NCI-H748 treated with DMSO at 0.1 percent for 48 hours (cell line): ENCODE data around the gene ASB13.
"Not testable (repeated sequence)": the region's sequence is repeated elsewhere in the genome, so short reads cannot be mapped to it uniquely, and the experiment has no call there.

ENCODE experiments used
- DNase-seq: peaks from one replicate; lab custom pipeline; 2025; lab: John Stamatoyannopoulos, UW

ASB13 gene

DNA sequence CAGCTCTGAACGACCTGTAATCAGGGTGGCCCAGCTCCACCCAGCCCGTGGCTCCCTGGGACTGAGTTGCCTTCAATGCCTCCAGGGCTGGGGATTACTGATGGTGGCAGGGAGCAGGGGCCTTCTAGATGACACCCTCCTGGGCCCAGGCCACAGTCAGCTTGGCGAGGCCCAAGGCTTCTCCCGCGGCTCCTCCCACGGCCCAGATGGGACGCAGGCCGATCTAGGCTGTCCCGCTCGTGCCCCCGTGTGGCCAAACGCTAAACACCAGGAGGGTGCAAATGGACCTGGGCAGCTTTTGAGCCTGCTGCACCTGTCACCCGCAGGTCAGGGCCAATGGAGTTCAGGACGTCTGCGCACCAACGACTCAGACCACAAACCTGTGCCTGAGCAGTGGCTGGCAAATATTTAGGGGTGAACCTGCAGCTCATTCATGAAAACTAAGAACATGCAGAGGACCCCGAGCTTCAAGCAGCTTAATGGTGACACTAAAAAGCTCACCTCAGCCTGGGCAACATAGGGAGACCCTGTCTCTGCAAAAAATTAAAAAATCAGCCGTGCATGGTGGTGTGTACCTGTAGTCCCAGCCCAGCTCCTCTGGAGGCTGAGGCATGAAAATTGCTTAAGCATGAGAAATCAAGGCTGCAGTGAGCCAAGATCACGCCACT is 43.2 kb downstream of the ASB13 start:
- peak; percentile 24 for DNase-seq

DNA sequence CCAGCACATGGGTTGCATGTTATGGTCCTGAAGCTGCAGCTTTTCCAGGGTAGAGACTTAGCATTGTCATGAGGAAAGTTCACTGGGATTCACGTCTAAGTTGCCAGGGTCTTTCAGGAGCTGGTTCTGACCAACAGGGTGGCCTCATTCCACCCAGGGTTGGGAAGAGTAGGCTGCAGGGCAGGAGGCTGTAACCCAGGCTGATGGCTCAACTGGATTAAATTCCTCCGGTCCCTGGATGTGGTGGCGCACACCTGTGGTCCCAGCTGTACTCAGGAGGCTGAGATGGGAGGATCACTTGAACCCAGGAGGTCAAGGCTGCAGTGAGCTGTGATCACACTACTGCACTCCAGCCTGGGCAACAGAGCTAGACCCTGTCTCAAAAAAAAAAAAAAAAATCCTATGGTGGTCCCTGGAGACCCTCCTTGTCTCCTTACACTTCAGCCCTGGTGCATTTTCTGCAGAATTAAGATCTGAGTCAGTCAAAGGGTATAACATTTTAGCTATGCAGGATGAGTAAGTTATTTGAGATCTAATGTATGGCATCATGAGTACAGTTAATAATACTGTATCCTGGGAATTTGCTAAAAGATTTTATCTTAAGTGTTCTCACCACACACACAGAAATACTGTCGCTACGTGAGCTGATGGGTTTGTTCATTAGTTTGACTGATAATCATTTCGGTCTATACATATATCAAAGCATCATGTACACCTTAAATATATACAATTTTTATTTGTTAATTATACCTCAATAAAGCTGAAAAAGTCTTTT is 44.0 kb downstream of the ASB13 start:
- no peak for DNase-seq

DNA sequence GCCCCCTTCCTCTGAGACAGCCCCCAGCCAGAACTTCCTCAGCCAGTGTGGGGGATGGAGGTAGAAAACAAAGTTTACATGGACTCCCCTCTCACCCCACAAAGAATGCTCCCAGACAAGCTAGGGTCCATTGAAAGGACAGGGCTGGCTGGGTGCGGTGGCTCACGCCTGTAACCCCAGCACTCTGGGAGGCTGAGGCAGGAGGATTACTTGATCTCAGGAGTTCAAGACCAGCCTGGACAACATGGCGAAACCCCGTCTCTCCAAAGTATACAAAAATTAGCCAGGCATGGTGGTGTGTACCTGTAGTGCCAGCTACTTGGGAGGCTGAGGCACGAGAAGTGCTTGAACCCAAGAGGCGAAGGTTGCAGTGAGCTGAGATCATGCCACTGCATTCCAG is 45.0 kb downstream of the ASB13 start:
- DNase-seq: not testable (repeated sequence)

DNA sequence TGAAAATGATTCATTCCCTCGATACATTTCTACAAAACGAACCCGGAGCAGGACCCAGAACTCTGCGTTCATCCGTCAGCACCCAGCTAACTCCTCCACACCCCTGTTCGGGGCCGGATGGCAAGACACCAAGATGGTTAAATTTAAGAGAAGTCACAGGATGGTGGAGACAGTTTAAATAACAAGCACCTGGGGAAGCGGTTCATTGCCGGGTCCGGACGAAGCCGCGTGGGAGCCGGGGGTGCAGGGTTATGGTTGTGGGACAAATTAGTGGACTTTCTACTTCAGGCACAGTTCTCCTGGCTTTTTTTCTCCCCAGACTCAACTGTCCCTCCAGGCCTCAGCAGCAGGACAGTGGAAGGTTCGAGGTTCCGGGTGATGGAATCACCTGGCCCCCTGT is 45.4 kb downstream of the ASB13 start:
- DNase-seq: no peak

DNA sequence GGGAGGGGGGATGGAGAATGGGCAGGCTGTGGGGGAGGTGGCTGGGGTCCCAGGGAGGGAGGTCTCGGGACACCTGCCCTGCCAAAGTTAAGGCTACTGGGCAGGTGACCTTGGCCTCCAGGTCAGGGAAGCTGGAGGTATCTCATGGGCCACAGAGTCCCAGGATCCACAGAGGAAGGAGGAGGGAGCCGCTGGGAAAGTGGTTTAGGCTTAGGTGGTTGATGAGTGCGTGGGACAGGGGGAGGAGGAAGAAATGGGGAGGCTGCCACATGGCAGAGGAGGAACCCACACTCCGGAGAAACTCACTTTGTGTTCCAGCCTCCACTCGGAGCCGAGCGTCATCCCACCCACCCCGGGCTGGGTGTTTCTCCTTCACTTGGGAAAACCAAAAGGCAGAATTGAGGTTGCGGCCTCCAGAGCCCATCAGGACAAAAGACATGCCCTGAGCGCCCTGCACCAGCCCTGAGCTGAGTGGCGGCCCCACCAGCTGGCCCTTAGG is 46.1 kb downstream of the ASB13 start:
- no peak for DNase-seq

DNA sequence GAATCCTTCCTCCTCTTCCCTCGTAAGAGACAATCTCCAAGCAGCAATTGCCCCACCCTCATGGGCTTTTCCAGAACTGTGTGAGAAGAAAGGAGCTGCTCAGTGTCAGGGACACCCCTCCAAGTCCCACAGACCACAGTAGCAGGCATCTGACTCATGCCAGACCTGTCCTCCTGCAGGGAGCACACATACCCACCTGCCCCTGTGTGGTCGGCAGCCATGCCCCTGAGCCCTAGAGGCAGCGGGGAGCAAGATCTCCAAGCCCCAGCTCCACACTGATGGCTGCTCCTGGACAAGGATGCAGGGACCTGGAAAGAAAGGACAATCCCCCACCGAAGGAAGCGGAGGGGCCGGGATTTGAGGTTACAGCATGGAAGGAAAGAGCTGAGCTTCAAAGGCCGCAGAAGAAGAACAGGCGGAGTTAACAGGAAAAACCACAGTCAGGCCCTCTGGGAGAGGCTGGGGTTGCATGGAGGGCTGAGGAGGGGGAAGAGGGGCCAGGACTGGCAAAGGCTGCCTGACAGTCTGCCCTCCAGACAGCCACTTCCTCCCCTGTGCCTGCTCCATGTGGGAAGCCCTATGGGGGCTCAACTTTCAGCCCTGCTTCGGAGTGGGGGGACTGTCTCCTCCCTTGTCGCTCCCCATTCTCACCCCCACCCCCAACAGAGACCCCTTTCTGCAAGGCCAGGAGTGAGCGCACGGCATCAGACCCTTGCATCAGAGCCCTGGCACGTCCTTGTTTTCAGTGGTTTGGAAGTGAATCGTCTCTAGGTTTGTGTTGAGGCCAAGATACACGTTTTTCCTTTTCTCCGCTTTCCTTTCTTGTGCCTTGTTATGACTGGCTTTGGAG is 46.8 kb downstream of the ASB13 start:
- DNase-seq: no peak

DNA sequence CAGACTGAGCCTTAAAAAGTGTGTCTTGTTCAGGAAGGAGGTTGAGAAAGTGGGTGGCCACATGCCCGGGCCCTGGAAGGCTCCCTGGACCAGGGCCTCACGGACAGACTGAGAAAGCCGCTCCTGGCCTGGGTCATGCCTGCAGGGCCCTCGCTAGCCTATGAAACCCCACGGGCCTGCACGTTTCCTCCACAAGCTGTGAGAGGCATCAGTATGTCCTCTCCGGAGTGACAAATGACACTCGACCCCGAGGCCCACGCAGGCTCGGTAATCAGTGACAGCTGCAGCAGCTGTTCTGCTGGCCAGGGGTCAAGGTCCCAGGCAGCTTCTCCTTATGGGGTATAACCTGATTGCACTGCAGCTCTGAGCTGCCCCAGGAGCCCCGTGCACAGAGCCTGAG is 47.6 kb downstream of the ASB13 start:
- no peak for DNase-seq

DNA sequence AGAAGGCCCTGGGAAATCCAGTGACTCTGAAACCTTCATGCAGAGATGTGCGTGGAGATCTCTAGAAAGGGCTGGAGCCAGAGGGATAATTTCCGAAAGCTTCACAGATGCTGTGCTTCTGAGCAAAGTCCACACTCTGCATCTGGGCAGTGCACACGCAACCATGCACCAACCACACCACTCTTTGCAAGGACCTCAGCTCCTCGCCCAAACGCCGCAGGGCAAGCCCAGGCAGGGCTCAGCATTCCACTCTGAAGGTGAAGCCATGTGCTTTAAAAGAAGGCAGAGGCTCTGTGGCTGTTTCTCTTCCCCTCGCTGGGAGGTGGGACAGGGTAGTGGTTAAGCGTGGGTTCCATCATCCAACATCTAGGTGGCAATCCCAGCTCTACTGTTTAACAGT is 48.4 kb downstream of the ASB13 start:
- DNase-seq: no peak

DNA sequence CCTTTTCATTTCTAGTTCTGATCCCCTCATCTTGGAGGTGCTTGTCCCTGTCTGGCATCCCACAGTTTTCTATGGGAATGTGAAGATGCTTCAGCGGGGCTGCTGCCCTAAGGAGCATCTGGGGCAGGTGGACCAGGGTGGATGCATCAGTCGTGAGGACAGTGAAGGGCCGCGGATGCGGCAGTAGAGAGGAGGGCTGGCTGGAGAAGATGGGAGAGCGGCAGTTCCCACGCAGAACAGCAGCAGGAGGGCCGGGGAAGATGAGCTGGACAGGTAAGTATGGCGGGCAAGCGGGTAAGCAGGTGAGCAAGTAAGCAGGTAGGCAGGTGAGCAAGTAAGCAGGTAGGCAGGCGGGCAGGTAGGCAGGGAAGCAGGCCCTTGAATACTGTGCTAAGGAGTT is 48.9 kb downstream of the ASB13 start:
- DNase-seq: no peak

DNA sequence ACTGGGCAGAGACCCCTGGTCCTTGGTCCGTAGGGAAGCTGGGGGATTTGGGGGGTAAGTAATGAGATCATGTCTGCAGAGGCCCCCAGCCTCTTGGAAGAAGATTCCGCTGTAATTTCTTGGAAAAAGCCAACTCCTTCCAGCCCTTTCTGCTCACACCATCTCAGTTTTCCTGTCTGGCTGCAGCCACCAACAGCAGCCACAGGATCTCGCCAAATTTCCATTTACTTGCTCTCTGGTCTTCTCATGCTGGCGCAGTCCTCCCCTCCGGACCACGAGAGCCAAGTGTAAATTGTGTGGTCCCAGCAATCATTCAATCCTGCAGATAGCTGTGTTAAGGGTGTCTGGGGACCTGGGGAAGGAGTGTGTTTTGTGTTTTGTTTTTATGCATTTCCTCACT is 49.6 kb downstream of the ASB13 start:
- no peak for DNase-seq

DNA sequence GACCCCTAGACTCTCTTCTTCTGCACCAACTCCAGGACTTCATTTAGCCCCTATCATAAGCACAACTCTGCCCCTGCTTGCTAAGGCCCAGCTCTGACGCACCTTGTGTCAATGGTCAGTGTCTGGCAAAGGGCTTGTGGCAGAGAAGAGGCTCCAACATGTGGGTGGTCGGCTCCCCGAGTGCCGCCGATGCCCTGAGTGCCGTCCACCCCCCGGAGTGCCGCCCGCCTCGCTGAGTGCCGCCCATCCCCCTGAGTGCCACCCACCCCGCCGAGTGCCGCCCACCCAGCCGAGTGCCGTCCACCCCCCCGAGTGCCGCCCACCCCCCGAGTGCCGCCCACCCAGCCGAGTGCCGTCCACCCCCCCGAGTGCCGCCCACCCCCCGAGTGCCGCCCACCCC is 50.3 kb downstream of the ASB13 start:
- DNase-seq: no peak

DNA sequence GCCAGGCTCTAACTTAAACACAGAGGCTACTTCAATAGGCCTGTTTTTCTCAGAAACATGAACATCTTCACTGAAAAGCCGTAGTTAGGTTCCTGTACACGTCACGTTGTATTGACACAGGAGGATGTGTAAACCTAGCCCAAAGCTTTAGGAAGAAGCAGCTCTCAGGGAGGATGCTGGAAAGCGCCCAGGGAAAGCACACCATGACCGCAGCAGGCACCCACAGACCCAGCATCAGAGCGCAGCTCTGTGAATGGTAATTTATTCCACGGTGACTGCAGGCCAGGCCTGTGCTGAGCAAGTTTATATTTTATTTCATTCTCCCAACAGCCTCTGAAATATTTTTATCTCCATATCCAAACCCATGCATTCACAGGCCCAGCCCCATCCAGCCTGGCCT is 51.1 kb downstream of the ASB13 start:
- DNase-seq: no peak

DNA sequence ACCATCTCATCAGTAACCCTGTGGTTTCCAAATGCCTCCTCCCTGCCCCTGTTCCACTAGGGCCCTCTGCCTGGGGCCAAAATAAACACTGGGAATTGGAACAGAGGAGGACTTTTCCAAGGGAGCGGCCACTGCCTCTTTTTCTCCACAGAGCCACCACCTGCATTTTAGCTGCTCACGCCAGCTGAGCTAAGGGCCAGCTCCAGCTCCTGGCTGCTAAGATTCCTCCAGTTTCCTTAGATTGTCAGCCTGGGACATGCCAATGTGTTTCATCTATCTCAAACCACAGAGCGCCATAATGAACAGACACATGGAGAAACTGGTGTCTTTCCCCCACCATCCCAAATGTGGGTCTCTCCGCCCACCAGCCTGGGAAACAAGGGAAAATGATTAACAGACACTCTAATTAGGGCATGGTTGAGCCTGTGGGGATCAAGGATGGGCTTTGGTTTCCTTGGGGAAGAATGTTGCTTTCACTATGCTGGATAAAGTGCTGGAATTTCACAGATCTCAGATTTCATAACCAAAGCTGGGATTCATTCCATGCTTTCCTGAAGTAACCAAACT is 52.2 kb downstream of the ASB13 start:
- DNase-seq: no peak

DNA sequence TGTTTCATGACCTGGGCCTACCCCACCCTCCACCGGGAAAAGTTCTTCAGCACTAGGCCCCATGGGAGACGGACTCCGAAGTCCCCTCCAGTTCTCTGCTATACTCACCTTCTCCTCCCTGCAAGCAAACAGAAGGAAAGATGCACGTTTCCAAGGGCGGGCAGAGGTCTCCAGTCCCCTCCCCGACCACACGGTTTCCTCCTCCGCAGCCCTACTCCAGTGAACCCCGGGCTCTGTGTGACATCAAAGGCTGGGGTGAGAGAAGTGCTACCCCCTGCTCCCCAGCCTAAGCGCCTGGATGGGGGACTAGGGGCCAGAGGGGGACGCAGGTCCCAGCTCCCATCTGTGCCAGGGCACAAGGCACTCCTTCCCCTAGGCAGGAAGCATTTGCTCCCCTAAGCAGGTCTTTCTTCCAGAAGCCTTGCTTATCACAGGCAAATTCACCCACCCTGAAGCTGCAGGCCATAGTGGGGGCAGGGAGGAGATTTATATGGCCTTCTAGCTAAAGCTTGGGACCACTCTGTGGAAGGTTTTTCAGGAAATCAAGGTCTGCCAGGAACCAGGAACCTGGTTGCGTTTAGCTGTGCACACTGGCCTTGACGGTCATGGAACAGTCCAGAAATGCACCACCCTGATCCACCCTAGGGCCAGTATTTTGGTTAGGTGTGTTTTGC is 52.8 kb downstream of the ASB13 start:
- no peak for DNase-seq

DNA sequence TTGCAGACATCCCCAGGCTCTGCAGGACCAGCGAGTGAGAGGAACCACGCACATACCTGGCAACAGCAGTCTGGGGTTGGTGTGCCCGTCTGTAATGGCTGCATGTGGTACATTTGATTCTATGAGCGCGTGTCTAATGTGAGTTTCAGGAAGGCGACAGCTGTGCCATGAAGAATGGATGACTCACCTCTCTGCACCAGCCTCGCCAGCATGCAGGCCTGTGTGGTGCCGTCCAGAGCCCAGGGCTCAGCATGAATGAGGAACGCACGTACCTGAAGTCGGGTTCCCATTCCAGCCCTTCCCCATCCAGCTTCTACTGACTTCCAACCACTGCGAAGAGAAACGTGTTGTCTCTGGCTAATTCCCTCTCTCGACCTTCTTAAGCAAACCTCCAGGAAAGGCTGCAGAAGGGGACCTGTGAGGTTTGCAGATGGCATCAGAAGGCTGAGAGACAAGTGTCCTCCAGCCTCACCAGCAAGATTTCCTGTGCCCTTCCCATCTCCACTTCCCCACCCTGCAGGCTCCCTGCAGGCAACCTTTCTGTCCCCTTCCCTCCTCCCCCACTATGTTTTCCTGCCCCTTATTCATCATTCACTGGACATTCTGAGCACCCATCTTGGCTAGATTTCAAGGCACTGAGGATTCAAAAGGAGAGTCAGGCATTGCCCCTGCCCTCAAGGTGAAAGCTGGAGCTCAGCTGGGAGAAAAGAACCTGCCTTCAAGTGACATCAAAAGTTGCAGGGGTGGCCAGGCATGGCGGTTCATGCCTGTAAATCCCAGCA is 54.3 kb downstream of the ASB13 start:
- no peak for DNase-seq

DNA sequence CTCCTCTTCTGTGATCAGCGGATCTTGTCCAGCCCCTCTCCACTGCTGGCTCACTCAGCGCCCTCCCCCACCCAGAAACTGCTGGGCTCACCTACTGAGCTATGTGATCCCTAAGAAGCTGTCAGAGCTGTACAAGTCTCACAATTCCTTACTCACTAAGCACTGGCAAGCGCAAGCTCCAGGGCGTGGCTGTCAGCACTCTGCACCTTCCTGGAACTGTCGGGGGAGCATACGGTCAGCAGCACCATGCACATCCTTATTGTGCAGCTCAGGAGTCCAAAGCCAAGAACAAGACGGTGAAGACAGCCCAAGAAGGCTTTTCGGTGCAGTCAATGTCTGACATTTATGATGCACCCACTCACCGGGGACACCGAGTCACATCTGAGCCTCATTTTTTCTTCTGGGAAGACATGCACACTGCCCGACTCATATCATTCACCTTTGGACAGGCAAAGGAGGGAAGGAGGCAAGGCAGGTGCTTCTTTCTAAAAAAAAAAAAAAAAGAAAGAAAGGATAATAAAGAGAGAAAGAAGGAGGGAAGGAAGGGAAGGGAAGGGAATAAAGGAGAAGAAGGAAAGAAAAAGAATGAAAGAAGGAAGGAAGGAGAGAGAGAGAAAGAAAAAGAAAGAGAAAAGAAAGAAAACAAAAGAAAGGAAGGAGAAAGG is 56.3 kb downstream of the ASB13 start:
- no peak for DNase-seq

DNA sequence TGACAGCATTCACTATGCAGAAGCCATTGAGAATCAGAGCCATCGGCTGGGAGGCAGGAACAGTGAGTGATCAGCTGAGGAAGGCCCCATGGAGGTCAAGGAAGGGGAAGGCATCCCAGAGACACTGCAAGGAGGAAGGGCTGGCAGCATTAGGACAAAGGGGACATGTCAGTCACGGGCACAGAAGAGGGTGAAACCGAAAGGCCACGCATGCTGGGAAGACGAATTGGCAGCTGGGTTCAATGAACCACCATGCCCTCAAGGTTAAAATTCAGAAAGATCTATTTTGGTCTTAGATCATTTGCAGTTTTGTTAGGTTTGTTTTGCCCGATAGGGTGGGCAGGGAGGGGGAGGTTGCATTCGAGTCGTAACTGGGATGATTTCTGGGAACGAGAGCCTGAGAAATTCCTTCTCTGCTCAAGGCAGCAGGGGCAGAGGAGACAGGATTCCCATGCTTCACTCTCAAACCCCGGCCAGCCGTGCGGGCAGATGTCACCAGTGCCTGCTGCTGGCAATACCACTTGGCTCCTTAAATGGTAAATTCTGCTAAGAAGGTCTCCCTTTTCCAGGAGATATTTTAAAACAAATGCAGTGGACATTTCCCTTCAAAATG is 57.7 kb downstream of the ASB13 start:
- no peak for DNase-seq

DNA sequence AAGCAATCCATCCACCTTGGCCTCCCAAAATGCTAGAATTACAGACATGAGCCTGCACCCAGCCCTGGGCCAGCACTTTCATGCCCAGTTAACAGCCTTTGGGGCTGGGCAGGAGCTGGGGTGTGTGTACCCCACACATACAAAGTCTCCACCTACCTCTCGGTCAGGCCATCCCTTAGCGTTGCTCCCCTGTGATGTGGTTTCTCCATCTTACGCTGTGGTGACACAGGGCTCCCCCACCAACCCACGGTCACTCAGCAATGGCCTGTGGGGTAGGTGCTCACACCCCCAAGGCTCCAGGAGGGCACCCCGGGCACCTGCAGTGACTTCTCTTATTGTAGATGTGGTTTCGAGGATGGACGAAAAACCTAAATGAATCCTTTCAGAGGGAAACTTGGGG is 58.8 kb downstream of the ASB13 start:
- no peak for DNase-seq

DNA sequence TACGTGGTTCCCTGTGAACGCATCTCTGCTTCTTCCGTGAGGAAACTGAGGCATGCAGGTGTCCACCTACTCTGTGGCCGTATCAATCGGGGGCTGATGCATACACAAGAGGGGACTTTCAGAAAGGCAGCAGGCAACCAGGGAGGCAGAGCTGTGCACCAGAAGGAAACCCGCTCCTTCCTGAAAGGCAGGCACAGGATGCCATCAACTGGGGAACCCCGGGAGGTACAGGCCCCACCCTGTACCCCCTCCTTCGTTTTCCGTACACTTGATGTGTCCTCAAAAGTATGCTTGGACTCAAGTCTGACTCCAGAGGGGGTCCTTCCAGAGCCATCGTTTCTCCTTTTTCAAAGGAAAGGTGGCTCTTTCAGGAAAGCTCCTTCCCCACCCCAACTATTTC is 59.5 kb downstream of the ASB13 start:
- no peak for DNase-seq

DNA sequence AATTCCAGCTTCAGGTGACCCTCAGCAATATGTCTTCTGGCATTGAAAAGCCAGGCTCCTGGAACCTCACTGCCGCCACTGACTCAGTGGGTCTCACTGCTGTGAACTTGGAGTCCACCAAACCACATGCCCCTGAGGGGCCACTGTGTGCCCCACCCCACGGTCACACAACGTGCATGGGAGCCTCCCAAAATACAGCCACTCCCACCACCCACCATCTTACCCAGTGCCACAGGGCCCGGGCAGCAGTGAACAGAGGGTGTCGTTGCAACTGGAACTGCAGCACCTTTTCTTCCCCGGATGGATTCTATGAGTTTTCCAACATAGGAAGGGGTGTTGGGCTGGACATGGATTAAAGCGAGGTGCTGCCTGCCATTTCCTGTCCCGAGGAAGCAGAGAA is 60.1 kb downstream of the ASB13 start:
- DNase-seq: no peak
